GM18858 (cell line): ENCODE data around the gene SERINC3.

Experiments
- ATAC-seq: cut with Tn5 transposase; IDR thresholded peaks from one replicate; pipeline ENCODE4 v1.9.1; 2021; ENCODE audit not compliant: unreplicated experiment

The SERINC3 gene

GRCh38 chr20:44467289-44467883 lies 54.5 kb downstream of the SERINC3 start:
- ATAC-seq, result no peak

GRCh38 chr20:44465001-44465560 lies 56.8 kb downstream of the SERINC3 start:
- no peak for ATAC-seq

- ATAC-seq, result no peak
Observed at GRCh38 chr20:44464514-44464913, 57.4 kb downstream of the SERINC3 start.

DNA sequence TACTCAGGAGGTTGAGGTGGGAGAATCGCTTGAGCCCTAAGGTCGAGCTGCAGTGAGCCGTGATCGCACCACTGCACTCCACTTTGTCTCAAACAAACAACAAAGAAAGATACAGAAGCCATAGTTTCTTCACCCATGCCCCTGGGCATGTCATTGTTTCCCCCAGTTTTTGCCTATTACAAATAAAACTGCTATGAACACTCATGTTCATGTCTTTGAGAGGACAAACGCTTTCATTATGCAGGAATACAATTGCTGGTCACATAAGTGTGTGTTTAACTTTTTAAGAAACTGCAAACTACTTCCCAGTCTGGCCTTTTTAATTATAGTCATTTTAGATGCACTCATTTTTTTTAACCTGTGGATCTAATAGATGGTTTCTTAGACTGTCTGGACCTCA lies 58.4 kb downstream of the SERINC3 start:
- no peak for ATAC-seq

- no peak for ATAC-seq
Observed at GRCh38 chr20:44461803-44462174, 60.1 kb downstream of the SERINC3 start.

DNA sequence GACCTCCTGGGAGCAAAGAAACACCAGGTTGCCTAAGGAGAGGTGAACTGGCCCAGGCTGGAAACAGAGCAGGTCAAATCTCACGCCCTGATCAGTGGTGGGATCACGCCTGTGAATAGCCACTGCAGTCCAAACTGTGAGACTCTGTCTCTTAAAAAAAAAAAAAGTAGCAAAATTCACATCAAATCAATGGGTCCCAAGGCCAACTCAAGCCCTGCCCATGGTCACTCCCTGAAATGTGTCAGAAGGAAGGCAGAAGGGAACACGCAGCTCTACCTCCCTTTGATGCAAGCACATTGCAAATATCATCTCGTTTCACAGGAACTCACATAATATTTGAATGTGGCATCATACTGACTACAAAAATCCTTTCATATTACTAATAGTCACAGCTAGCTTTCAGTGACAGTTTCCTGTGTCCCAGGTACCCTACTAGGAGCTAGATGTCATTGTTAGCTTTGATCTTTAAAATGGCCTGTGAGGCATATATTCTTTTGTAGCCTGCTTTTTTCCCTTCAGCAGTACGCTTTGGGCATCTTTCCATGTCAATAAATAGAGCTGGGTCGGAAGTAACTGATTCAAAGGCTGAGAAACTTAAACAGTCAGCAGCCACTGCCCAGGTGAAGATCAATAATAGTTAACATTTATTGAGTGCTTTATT lies 60.6 kb downstream of the SERINC3 start:
- ATAC-seq, result no peak

GRCh38 chr20:44460795-44461141 lies 61.1 kb downstream of the SERINC3 start:
- no peak for ATAC-seq

GRCh38 chr20:44459271-44459670 lies 62.6 kb downstream of the SERINC3 start:
- ATAC-seq, result no peak

- ATAC-seq, result no peak
Observed at GRCh38 chr20:44457016-44457415, 64.9 kb downstream of the SERINC3 start.

GRCh38 chr20:44456611-44457010 lies 65.3 kb downstream of the SERINC3 start:
- ATAC-seq, result no peak

DNA sequence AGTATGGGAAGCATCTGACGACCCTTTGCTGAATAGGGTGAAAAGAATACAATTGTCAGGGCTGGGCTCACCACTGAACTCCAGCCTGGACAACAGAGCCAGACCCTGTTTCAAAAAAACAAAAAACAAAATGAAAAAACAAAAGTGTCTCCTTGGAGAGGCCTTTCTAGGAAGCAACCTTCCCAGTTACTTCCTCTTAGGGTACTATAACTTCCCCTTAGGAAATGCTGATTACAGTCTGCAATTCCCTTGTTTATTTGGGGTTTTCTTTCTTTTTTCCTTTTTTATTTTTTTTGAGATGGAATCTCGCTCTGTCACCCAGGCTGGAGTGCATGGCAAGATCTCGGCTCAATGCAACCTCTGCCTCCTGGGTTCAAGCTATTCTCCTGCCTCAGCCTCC lies 66.7 kb downstream of the SERINC3 start:
- ATAC-seq, result no peak

- ATAC-seq, result no peak
Observed at GRCh38 chr20:44454306-44454963, 67.4 kb downstream of the SERINC3 start.

DNA sequence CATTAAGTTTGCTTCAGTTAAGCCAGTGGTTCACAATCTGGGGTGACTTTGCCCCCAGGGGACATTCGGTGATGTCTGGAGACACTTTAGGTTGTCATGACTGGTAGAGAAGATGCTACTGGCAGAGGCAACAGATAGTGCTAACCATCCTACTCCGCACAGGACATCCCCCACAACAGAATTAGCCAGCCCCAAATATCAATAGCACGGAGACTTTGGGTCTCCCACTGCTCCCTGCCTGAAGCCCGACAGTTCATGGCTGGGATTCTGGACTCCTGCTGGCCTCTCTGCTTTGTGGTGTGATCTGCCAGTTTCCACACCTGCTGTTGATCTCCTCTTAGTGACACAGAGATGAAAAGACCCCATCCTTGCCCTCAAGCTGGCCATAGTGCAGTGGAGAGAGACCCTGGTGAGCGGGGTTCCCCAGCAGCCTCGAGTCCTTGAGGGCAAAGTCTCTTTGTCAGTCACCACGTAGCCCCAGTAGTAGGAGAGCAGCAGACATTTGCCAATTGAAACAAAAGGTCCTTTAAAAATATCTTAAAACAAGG lies 70.9 kb downstream of the SERINC3 start:
- no peak for ATAC-seq

DNA sequence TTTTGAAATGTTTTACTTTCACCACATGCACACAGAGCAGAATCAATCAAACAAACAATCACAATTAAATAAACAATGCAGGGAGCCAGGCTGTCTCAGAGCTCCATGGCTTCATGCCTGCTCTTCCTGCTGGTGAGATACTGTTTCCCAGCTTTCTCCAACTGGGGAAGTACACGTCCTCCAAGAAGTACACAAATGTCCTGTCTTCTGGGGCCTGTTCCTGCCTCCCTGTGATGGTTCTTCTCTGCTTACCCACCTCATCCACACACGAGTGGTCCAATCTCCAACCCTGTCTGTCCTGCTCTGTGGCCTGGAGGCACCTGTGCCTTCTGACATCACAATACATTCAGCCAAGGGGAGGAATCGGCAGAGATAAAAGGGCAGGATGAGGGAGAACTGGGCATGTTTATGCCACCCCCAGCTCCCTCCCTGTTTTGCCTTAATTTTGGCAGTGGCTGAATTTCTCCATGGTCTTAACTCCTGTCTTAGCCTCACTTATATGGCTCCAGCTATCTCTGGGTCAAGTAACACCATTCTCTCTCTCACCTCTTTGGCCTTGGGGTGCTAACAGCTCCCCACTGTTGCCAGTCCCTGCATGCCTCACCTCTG lies 71.5 kb downstream of the SERINC3 start:
- ATAC-seq, result no peak

- ATAC-seq, result no peak
Observed at GRCh38 chr20:44449864-44450263, 72.0 kb downstream of the SERINC3 start.

- no peak for ATAC-seq
Observed at GRCh38 chr20:44448753-44449546, 72.9 kb downstream of the SERINC3 start.

DNA sequence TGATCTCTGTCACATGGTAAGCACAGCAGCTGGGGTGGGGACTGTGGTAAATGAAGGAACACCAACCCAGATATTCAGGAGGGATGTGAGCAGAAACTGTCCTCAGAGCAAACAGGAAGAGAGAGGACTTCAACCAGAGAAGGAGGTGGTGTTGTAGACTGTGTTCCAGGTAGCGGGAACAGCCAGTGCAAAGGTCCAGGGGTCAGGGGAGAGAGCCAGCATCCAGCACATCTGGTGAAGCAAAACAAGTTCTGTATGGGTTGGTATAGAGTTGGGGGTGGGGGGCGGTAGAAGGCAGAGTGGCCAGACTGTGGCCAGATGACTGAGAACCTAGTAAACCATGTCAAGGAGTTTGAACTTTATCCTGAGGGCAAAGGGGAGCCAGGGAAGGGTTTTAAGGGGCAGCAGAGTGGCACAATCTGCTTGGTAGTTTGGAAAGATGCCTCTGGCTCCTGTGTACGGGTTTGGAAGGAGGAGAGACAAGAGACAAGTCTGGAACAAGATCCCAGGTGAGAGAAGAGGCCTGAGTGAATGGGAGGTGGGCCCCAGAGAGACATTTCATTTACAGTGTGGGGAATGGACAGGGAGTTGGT lies 73.9 kb downstream of the SERINC3 start:
- no peak for ATAC-seq
